Fibroblast of skin of right quadriceps (primary cell): ENCODE results near the gene CFAP70.
A peak's percentile ranks its signal among the peaks of the same experiment; 100 is the strongest.

Source experiments
- DNase-seq: peaks from one replicate; pipeline ENCODE4 v3.0.0-alpha.2; 2013

The CFAP70 gene

GRCh38 chr10:73210395-73211105 is 148.1 kb downstream of the CFAP70 start:
- DNase-seq, result no peak

DNA sequence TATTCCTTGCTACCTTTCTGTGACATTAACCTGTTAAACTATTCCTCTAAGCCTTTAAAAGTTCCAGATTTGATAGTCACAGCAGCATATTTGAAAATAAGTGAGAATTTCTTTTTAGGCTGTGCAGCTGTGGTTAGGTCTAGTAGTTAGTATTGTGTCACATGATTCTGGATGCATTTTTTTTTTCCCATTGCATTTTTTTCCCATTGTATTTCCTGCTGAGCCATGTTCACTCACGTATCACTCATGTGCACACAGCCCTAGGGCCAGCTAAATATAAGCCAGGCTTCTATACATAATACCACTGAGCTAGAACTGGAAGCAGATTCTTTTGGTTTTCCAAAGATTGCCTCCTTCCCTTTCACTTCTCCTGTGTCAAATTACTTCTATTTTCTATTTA is 149.0 kb downstream of the CFAP70 start:
- DNase-seq, result peak; percentile 15

DNA sequence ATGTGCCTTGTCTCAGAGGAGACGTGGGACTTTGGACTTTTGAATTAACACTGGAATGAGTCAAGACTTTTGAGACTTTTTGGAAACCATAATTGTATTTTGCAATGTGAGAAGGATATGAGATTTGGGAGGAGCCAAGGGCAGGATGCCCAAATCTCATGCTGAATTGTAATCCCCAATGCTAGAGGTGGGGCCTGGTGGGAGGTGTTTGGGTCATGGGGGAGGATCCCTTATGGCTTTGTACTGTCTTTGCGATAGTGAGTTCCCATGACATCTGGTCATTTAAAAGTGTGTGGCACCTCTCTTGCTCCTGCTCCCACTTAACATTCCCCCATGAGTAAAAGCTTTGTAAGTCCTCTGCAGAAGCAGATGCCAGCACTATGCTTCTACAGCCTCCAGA is 150.8 kb downstream of the CFAP70 start:
- DNase-seq, result no peak

DNA sequence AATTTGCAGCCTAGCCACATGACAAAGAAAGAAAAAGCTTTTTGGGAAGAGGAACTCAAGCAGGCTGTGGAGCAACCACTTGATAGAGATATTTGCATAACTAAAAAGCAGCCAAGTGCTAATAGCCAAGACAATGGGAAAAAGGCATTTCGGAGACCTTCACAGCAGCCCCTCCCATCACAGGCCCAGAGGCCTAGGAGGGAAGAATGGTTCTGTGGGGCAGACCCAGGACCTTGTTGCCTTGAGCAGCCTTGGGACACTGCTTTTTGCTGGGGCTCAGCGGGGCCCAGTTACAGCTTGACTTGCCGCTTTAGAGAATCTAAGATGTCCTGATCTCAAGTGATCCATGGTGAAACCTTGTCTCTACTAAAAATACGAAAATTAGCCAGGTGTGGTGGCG is 152.3 kb downstream of the CFAP70 start:
- no peak for DNase-seq

- DNase-seq, result no peak
Observed at GRCh38 chr10:73205890-73206289, 152.8 kb downstream of the CFAP70 start.

DNA sequence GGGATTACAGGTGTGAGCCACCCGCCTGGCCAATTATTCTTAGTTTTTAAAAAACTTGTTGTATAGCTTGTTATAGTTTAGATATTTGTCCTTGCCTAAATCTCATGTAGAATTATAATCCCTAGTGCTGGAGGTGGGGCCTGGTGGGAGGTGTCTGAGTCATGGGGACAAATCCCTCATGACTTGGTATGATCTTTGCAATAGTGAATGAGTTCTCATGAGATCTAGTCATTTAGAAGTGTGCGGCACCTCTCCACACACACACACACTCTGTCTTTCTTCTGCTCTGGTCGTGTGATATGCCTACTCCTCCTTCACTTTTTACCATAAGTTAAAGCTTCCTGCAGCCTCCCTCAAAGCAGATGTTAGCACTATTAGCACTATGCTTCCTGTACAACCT is 153.6 kb downstream of the CFAP70 start:
- no peak for DNase-seq
